Measurements from ENCODE around the gene RB1.

RB1 gene

DNA sequence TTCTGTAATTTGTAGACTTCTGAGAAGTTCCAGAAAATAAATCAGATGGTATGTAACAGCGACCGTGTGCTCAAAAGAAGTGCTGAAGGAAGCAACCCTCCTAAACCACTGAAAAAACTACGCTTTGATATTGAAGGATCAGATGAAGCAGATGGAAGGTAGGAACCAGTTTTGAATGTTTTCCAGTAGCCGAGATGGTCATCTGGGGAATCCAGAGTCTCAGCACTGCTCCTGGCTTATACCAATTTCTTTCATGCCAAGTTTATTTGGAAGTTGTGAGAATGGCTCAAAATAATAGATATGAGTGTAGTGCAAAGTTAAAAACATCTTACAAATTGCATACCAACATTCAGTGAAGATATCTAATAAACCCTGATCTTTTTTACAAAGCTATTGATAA lies 173.1 kb downstream of the RB1 start:
- H3K9ac ChIP-seq (ENCODE audit: low read length), result no peak overlapping the region
- H3K36me3 ChIP-seq (replicated peaks; ENCODE audit: low read depth, low read length), result peaks cover 54% of the 10 kb centered on the region
- TF ChIP-seq EZH2phosphoT487 (IDR thresholded peaks at IDR 0.05; ENCODE audit: low read depth), result no peak
- no peak for TF ChIP-seq CTCF (IDR thresholded peaks at IDR 0.05; ENCODE audit: low read depth, low read length)
- H3K4me3 ChIP-seq (ENCODE audit: low read length), result no peak overlapping the region
- no peaks in the 10 kb centered on the region for H3K79me2 ChIP-seq (ENCODE audit: low read length)
- H2AFZ ChIP-seq (ENCODE audit: low read depth, low read length), result no peak overlapping the region
- no peaks in the 10 kb centered on the region for H4K20me1 ChIP-seq (ENCODE audit: insufficient read depth, low read length)
- H3K27me3 ChIP-seq (ENCODE audit: low read depth, low read length), result no peaks in the 10 kb centered on the region
- peaks cover 23% of the 10 kb centered on the region for H3K4me1 ChIP-seq (ENCODE audit: low read length)
- H3K9me3 ChIP-seq (ENCODE audit: insufficient read depth, low read length), result no peaks in the 10 kb centered on the region
- H3K4me2 ChIP-seq (ENCODE audit: low read length), result no peak overlapping the region
- H3K27ac ChIP-seq (ENCODE audit: low read length), result no peak overlapping the region

DNA sequence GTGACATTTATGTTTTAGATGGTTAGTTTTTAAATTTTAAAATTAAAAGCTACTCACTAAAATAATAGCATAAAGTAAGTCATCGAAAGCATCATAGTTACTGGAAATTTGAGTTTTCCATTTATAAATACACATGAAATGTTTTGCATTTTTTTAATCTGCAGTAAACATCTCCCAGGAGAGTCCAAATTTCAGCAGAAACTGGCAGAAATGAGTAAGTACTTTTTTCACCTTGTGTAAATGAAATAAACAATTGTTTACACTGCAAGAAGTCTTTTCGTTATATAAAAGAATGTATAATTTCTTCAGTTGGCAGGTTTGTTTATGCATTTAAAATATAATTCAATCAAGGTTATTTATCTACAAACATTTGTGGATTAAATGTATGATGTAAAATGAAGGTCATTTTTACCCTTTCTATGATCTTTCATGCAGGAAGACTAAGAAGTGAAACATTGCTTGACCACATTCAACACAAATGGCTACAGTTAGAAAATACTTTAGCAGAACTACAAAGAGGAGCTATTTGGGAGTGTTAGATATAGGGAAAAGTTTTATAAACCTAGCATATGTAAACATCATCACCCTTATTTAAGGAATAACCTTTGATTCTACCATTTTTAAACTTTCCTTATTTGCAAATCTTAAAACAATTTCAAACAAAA lies 173.8 kb downstream of the RB1 start:
- H3K79me2 ChIP-seq (ENCODE audit: low read length), result no peaks in the 10 kb centered on the region
- no peaks in the 10 kb centered on the region for H3K27me3 ChIP-seq (ENCODE audit: low read depth, low read length)
- H3K4me2 ChIP-seq (ENCODE audit: low read length), result no peak overlapping the region
- peaks cover 23% of the 10 kb centered on the region for H3K4me1 ChIP-seq (ENCODE audit: low read length)
- H4K20me1 ChIP-seq (ENCODE audit: insufficient read depth, low read length), result no peaks in the 10 kb centered on the region
- no peak overlapping the region for H3K27ac ChIP-seq (ENCODE audit: low read length)
- no peak overlapping the region for H3K4me3 ChIP-seq (ENCODE audit: low read length)
- no peaks in the 10 kb centered on the region for H3K9me3 ChIP-seq (ENCODE audit: insufficient read depth, low read length)
- H3K9ac ChIP-seq (ENCODE audit: low read length), result no peak overlapping the region
- TF ChIP-seq EZH2phosphoT487 (IDR thresholded peaks at IDR 0.05; ENCODE audit: low read depth) (no peak), CTCF (IDR thresholded peaks at IDR 0.05; ENCODE audit: low read depth, low read length) (no peak)
- H3K36me3 ChIP-seq (replicated peaks; ENCODE audit: low read depth, low read length), result peaks cover 54% of the 10 kb centered on the region
- H2AFZ ChIP-seq (ENCODE audit: low read depth, low read length), result no peak overlapping the region

GRCh38 chr13:48478391-48478790 lies 174.8 kb downstream of the RB1 start:
- Histone ChIP-seq H4K20me1 (ENCODE audit: insufficient read depth, low read length) (no peaks in the 10 kb centered on the region), H3K4me1 (ENCODE audit: low read length) (peaks cover 23% of the 10 kb centered on the region), H3K4me3 (ENCODE audit: low read length) (no peak overlapping the region), H3K9me3 (ENCODE audit: insufficient read depth, low read length) (no peaks in the 10 kb centered on the region), H3K79me2 (ENCODE audit: low read length) (no peaks in the 10 kb centered on the region), H3K9ac (ENCODE audit: low read length) (no peak overlapping the region), H3K4me2 (ENCODE audit: low read length) (no peak overlapping the region), H3K36me3 (replicated peaks; ENCODE audit: low read depth, low read length) (peaks cover 59% of the 10 kb centered on the region), H2AFZ (ENCODE audit: low read depth, low read length) (no peak overlapping the region), H3K27me3 (ENCODE audit: low read depth, low read length) (no peaks in the 10 kb centered on the region), H3K27ac (ENCODE audit: low read length) (no peak overlapping the region)
- no peak for TF ChIP-seq CTCF (IDR thresholded peaks at IDR 0.05; ENCODE audit: low read depth, low read length)
- no peak for TF ChIP-seq EZH2phosphoT487 (IDR thresholded peaks at IDR 0.05; ENCODE audit: low read depth)

GRCh38 chr13:48483575-48483974 lies 180.0 kb downstream of the RB1 start:
- Histone ChIP-seq H3K9me3 (ENCODE audit: insufficient read depth, low read length) (no peaks in the 10 kb centered on the region), H3K27ac (ENCODE audit: low read length) (no peak overlapping the region), H4K20me1 (ENCODE audit: insufficient read depth, low read length) (no peaks in the 10 kb centered on the region), H3K4me2 (ENCODE audit: low read length) (no peak overlapping the region), H3K79me2 (ENCODE audit: low read length) (no peaks in the 10 kb centered on the region), H3K9ac (ENCODE audit: low read length) (no peak overlapping the region), H3K4me1 (ENCODE audit: low read length) (peaks cover 14% of the 10 kb centered on the region), H2AFZ (ENCODE audit: low read depth, low read length) (no peak overlapping the region), H3K36me3 (replicated peaks; ENCODE audit: low read depth, low read length) (peaks cover 58% of the 10 kb centered on the region), H3K27me3 (ENCODE audit: low read depth, low read length) (no peaks in the 10 kb centered on the region), H3K4me3 (ENCODE audit: low read length) (no peak overlapping the region)
- TF ChIP-seq EZH2phosphoT487 (IDR thresholded peaks at IDR 0.05; ENCODE audit: low read depth) (no peak), CTCF (IDR thresholded peaks at IDR 0.05; ENCODE audit: low read depth, low read length) (no peak)
